Astrocyte (in vitro differentiated cells and primary cell): ENCODE measurements around the gene DEGS2.

ENCODE experiments used
- EZH2 ChIP-seq: IDR thresholded peaks from 2 replicates; pipeline ENCODE4 v1.6.1; 2012; ENCODE audit warnings: mild to moderate bottlenecking, low read length, inconsistent platforms; ENCODE audit not compliant: insufficient read depth
- TF ChIP-seq, protein P1 (sequence below): IDR thresholded peaks from 2 replicates; pipeline ENCODE4 v1.5.1; 2011; ENCODE audit warnings: low read depth, mild to moderate bottlenecking, inconsistent platforms, low read length, moderate library complexity; ENCODE audit not compliant: insufficient read depth

DNA sequence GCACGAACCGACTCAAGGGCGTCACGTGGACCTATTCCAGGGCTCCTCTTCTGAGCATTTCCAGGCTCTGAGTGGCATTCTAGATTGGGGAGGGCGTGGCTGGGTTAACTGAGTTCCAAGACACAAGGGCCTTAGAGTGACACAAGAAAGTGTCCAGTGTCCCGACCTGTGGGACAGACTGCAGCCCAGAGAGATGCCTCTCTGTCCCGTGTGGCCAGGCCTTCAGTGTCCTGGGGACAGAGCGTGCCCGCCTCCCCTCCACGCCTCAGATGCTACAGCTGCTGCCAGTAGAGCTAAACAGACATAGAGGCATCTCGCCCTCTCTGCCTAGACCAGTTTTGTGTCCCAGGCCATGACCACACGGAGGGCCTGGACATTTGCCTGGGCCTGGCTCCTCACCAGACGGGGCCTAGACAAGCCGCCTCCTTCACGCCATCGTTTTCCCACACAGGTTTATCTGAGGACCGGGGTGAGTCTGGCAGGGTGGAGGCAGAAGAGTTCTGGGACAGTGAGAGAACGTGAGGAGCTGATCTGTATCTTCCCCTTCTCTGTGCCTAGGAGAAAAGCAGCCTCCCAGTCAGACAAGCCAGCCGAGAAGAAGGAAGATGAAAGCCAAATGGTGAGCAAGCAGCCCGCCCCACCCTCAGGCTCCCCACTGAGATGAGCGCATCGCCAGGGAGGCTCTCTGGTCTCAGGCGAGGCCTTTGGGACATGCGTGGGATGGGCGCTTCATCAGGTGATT lies 27.1 kb downstream of the DEGS2 start:
- TF ChIP-seq, protein P1, sequence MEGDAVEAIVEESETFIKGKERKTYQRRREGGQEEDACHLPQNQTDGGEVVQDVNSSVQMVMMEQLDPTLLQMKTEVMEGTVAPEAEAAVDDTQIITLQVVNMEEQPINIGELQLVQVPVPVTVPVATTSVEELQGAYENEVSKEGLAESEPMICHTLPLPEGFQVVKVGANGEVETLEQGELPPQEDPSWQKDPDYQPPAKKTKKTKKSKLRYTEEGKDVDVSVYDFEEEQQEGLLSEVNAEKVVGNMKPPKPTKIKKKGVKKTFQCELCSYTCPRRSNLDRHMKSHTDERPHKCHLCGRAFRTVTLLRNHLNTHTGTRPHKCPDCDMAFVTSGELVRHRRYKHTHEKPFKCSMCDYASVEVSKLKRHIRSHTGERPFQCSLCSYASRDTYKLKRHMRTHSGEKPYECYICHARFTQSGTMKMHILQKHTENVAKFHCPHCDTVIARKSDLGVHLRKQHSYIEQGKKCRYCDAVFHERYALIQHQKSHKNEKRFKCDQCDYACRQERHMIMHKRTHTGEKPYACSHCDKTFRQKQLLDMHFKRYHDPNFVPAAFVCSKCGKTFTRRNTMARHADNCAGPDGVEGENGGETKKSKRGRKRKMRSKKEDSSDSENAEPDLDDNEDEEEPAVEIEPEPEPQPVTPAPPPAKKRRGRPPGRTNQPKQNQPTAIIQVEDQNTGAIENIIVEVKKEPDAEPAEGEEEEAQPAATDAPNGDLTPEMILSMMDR: no peak
- no peak for TF ChIP-seq EZH2
